Measurements from ENCODE around the gene C1orf210.

DNA sequence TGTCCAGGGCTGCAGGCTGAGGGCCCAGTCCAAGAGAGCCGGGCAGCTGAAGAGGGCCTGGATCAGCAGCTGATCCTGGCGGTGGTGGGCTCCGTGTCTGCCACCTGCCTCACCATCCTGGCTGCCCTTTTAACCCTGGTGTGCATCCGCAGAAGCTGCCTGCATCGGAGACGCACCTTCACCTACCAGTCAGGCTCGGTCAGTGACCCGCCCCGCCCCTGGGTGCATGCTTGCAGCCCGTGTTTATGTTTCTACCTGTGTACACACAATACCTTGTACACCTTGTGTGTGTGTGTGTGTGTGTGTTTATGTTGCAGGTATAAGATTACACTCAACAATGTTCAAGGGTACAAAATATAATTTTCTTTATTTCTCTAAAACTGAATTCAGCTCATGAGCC is 28.4 kb upstream of the C1orf210 start:
- TF ChIP-seq, protein P1, sequence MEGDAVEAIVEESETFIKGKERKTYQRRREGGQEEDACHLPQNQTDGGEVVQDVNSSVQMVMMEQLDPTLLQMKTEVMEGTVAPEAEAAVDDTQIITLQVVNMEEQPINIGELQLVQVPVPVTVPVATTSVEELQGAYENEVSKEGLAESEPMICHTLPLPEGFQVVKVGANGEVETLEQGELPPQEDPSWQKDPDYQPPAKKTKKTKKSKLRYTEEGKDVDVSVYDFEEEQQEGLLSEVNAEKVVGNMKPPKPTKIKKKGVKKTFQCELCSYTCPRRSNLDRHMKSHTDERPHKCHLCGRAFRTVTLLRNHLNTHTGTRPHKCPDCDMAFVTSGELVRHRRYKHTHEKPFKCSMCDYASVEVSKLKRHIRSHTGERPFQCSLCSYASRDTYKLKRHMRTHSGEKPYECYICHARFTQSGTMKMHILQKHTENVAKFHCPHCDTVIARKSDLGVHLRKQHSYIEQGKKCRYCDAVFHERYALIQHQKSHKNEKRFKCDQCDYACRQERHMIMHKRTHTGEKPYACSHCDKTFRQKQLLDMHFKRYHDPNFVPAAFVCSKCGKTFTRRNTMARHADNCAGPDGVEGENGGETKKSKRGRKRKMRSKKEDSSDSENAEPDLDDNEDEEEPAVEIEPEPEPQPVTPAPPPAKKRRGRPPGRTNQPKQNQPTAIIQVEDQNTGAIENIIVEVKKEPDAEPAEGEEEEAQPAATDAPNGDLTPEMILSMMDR (IDR thresholded peaks at IDR 0.05; ENCODE audit: low read length): no peak
- TF ChIP-seq EZH2 (IDR thresholded peaks at IDR 0.05; ENCODE audit: borderline replicate concordance, low read length): no peak
